HG02610 (cell line): ENCODE data around the gene LARP1.

Experiments
- ATAC-seq: cut with Tn5 transposase; IDR thresholded peaks from one replicate; pipeline ENCODE4 v1.9.1; 2021; ENCODE audit warnings: mild to moderate bottlenecking, moderate library complexity; ENCODE audit not compliant: unreplicated experiment

Gene LARP1

DNA sequence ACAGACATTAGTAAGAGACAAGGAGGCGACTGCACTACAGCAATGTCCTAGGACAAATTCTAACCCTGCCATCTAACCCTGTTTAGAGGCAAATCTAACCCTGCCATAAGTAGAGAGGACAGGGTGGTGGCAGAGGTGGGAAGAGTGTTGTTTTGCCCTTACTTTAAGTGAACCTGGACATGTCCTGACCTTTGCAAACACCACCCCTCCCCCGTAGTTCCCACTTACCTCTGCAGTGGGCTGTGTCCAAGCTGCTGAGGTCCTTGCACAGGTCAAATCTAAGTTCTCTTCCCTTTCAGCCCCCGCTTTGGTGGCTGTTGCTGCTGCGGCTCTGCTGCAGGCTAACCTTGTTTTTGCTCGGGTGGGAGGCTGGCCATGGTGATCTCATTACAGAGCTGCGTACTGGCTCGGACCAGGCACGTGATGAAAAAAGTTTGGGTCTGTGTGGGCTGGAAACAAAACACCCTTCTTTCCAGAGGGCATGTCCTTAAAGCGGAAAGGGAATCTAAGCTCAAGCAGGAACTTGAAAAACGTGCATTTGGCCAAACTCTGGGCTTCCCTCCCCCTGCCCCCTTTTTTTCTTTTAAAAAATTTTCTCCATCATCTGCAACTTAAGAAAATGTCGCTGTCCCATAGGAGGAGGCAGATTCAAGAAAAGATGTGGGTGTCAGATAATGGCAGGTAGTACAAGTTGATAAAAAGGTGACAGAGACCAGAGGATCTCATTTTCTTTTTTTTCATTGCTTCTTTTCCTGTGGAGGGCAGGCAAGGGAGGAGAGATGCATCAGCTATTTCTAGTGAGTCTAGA, 95.3 kb downstream of the LARP1 start, which contains the start of gene FAXDC2:
Gene FAXDC2, minus strand, starts transcription at position 349 of the 808 bp plus-strand sequence. CDS start 12,425 bp downstream, outside the sequence.
- no peak for ATAC-seq

DNA sequence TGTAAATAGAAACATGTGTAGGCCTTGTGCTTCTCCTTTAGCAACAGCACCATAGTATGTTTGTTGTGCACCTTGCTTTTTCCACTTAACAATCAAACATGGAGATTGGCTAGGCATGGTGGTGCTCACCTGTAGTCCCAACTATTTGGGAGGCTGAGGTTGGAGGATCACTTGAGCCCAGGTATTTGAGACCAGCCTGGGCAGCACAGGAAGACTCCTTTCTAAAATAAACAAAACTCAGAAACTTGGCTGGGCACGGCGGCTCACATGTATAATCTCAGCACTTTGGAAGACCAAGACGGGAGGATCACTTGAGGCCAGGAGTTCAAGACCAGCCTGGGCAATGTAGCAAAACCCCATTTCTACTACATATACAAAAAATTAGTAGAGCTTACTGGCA, 96.2 kb downstream of the LARP1 start:
- no peak for ATAC-seq

DNA sequence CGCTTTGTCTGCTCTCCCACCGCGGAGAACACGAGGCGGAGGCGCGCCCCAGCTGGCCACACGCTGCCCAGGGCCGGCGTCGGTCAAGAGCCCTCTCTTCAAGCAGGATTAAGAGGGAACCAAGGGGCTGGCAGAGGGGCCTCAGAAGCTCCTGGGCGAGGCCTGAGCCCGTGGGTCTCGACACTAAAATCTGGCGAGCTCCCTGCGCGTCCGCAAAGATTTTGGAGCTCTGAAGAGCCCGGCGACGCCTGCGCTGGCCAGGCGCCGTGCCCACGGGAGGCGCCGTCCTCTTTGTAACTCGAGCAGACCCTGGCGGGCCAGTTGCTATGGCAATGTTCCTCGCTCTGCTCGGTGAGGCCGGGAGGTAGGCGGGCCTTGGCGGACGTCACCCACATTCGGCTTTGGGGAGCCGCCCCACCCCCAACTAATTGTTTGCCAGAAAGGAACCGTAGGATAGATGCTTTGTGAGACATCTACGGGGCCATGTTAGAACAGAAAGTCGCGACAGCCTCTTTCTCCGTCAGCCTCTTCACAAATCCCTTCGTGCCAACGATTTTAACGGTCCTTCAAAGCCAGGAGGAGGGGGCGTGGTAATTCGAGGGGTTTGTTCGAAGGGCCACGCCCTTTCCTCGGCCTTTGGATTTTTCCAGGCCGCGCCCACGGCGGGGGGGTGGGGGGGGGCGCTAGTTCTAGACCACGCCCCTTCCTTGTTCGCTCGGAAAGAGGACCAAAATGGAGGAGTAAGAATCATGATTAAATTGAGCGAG, 102.5 kb downstream of the LARP1 start:
- ATAC-seq, result peak; percentile 58

DNA sequence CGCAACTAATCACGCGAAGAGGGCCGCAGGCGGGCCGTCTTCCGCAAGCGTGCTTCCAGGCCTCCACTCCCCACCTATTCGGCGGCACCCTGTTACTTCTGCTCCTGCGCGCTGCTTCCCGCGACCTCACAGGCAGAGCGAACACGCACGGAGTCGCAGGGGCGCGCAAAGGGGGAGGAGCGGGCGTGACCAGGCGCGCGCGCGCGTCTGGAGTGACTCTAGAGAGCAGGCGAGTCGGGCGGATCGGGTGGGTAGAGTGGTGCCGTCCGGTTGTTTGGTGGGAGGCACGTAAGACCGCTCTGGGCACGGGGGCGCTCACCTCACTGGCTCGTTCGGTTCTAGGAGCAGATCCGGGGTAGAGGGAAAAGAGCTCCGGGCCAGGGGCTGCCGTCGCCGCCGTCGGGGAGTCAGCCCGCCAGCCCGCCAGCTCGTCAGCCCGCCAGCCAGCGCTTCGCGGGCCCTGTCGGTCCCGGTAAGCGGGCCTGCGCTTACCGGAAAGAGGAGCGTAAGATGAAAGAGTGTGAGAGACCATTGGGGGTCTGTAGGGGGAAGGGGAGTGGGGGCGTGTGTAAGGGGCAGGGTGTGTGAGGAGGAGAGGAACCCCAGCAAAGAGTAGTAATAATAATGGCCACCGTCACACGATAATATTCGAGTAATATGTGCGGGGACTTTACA, 103.3 kb downstream of the LARP1 start, which contains the start of gene CNOT8:
Gene CNOT8, plus strand, starts transcription at position 331 of the 675 bp plus-strand sequence. CDS start 4,652 bp downstream, outside the sequence.
- peak; percentile 83 for ATAC-seq

DNA sequence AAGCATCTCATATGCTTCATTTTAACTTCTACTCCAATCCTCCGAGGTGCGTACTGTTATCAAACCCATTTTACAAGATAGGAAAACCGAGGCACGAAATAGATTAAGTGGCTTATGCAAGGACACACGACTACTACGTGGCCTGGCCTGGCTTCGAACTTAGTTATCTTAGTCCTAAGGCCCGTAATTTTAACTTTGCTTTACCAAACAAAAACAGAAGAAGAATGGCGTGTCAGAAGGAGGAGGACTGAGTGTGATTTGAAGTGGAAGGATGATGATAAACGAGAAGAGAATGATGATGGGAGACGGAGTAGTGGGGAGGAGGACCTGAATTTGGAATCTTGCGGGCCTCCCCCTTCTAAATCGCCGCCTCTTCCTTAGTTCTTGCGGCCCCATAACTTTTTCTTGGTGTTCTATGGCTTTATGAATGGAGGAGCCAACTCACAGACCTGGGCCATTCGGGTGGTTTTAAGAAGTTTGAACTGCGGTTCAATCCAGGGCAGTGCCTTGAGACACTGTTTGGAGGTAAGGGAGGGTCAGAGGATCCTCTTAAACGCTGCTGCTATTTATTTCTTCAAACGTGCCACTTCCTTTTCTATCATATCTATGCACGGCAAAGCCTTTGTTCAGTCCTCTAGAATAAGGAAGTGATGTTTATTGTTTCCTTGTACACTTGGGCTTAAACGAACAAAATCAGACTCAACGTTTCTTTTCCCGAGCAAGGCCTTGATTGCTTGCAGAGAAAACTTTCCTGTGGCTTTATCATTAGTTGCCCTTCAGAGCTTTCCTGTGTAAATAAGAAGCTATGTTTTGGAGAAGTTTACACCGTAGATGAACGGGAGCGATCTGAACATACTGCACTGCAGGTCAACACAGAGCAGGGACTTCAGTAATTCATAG, 104.0 kb downstream of the LARP1 start:
- no peak for ATAC-seq

DNA sequence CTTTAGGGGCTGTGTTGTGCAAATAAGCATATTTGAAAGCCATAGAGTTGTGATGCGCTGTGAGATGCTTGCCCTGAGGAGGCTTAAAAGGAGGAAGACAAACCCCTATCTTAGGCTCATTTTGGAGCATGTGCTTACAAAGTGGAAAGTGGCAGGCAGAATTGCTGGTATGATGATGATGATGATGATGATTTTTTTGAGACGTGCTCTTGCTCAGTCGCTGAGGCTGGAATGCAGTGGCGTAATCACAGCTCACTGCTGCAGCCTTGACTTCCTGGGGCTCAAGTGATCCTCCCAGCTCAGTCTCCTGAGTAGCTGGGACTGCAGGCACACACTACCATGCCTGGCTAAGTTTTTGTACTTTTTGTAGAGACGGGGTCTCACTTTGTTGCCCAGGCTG, 104.9 kb downstream of the LARP1 start:
- ATAC-seq, result no peak

DNA sequence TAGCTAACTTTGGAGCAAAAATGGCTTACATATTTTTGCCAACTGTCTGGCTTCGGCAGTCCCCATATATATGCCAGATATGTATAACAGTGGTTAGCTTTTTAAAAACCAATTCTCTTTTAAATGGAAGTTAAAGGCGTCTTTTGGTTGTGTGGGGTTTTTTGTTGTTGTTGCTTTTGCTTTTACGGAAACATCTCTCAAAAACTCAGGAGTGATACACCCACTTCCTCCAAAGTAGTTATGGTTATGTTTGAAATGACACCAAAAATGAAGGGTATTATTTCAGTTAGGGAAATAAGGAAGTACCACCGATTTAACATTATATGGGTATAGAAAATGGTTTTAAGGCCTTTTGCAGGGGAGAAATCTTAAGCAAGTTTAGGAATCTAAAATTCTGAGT, 105.6 kb downstream of the LARP1 start:
- ATAC-seq, result no peak

DNA sequence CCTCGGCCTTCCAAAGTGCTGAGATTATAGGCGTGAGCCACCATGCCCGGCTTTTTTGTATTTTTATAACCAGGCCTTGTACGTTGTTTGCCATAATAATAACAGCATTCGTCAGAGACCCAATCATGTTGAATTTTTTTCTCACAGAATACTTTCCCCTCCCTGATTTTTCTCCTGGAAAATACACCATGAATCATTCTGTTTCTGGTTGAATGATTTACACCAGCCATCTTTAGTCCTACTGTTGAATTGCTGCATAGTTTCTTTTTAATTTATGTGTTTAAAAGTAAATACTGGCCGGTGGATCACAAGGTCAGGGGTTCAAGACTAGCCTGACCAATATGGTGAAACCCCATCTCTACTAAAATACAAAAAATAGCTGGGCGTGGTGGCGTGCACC, 106.8 kb downstream of the LARP1 start:
- no peak for ATAC-seq

DNA sequence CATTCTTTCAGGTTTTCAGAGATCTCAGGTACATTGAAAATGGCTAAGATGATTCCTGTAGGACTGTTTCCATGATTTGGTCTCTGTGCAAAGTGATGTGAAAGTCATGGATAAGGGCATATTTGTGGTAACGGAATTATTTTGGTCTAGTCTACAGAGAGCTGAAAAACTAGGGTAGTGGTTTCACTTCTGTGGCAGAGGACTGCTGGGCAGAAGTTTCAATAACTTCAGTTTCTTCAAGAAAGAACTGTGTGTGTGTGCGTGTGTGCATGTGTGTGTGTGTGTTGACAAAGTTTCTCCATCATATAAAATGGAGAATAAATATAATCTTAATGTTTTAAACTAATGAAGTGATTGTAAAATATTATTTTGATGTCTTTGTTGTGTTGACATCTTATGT, 107.6 kb downstream of the LARP1 start:
- ATAC-seq, result no peak

DNA sequence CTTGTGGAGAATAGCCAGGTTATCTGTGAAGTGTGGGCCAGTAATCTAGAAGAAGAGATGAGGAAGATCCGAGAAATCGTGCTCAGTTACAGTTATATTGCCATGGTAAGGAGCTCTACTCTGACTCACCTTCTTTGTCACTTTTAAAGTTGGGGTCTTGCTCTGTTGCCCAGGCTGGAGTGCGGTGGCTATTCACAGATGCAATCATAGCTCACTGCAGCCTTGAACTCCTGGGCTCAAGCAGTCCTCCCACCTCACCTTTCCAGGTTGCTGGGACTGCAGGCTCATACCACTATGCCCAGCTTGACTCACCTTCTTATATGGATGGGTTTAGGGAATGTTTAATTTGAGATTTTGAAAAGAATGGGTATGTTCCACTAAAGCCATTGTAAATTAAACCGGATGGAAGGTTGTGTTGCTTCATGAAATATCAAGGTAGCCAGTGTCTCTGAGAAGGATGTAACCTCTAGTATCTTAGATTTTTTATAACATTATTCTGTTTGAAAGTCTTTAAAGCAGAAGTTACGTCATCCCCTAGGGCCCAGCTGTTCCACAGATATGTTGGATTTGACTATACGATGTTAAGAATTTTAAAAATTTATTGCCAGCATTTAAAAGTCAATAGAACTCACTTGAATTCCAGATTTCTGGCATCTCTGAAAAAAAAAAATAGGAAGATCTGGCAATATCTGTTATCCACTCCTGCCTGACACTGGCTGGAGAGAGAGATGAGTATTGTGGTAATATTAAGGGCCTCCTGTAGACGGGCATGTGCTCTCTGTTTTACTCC, 108.3 kb downstream of the LARP1 start:
- no peak for ATAC-seq

DNA sequence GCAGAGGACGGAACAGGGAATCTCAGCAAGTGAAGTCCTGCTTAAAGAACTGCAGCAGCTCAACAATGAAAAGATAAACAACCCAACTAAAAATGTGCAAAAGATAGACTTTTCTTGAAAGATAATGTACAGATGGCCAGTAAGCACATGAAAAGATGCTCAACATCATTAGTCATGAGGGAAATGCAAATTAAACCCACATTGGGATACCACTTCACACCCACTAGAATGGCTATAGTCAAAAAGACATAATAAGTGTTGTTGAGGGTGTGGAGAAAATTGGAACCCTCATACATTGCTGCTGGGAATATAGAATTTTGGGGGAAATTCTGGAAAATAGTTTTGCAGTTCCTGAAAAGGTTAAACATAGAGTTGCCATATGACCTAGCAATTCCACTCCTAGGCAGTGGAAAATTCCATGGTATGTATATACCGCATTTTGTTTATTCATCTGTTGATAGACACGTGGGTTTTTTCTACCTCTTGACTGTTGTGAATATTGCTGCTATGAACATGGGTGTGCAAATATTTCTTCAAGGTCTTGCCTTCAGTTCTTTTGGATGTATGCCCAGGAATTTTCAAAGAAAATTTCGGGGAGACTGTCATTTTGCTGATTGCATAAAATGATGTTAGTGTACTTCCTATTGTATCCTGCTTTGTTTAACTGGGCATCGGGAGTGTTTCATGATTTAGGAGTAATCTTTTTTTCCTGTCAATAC, 110.4 kb downstream of the LARP1 start:
- ATAC-seq, result no peak

DNA sequence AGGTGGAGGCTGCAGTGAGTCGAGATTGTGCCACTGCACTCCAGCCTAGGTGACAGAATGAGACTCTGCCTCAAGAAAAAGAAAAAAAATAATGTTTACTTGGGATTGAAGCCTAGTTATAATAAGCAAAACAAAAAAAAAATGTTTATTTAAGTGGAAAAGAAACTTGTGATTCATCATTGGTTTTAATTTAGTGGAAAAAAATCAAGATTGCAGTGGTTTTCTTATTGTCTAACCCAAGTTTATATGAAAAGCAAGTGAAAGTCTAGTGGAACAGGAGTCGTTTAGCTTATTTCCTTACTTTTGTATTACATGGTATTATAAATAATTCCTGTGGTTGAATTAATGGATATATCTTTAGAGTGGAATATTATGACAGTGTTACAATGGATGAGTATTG, 111.7 kb downstream of the LARP1 start:
- ATAC-seq, result no peak
